ENCODE measurements around the gene HSD17B1.

DNA sequence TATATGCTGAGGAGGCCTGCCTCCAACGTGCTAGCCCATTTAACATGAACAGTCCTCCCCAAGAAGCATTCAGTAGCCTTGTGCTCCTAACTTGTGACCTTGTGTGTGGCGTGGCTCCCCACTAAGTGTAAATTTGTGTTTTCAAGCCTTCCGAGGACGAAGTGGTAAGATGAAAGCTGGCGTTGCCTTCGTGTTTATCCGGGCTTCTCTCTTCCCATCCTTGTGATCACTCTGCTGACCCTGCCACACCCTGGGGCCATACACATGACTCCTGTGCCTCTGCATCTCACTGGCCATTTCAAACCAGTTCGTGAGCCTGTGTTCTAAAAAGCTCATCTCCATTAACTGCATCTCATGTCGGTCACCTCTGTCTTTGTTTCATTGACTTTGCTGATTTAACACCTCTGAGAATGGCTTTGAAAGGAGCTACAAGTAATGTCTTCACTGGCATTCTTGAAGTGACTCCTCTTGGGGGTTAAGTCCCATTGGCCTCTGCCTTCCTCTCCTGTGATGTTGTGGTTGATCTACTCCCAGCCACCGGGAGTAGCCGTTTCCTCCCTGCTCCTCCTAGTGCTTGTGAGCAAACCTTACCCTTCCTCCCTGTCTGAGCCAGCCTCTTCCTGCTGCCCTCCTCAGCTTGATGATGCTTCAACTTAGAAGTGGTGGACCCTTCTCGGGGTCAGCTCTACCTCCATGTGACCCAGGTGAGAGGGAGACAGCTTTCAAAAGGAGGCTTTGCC lies 44.1 kb upstream of the HSD17B1 start:
- TF ChIP-seq POLR2AphosphoS5 (IDR thresholded peaks at IDR 0.05; ENCODE audit: low read depth, low read length) (no peak), POLR2A (IDR thresholded peaks at IDR 0.05; ENCODE audit: low read depth, low read length) (no peak), TAF1 (IDR thresholded peaks at IDR 0.05; ENCODE audit: borderline replicate concordance, low read depth, low read length) (no peak)
